GM23338 (cell line): ENCODE data around the gene PPDPF. TPM values are rescaled to one million over a fixed set of nuclear protein-coding genes. Genes with fewer than 3 reads are reported as not detected.

Experiments
- ATAC-seq: fragments of 200-7000 bp; cut with Tn5 transposase; 3 replicates; pipeline ENCODE4 v1.9.1; 2020
- DNase-seq: peaks from one replicate; pipeline ENCODE4 v3.0.0-alpha.2; 2015; ENCODE audit warnings: low spot score
- H2AFZ ChIP-seq: fragments of 200-600 bp; sonication (generic); 2 replicates; pipeline ENCODE4 v1.8.0; 2016; ENCODE audit warnings: antibody characterized with exemption, mild to moderate bottlenecking, moderate library complexity
- H3F3A ChIP-seq: fragments of 200-600 bp; sonication (generic); replicated peaks from 2 replicates; pipeline ENCODE4 v1.8.0; 2017; ENCODE audit warnings: antibody characterized with exemption, mixed run types, low read depth
- H3K27ac ChIP-seq: fragments of 200-600 bp; sonication (generic); 2 replicates; pipeline ENCODE4 v1.6.1; 2016; ENCODE audit warnings: low read depth
- H3K27me3 ChIP-seq: fragments of 200-600 bp; sonication (generic); 2 replicates; pipeline ENCODE4 v1.8.0; 2016; ENCODE audit warnings: mild to moderate bottlenecking, mixed run types, moderate library complexity; ENCODE audit not compliant: insufficient read depth
- H3K36me3 ChIP-seq: fragments of 200-600 bp; sonication (generic); 2 replicates; pipeline ENCODE4 v1.8.0; 2016; ENCODE audit warnings: mild to moderate bottlenecking; ENCODE audit not compliant: insufficient read depth
- H3K4me1 ChIP-seq: fragments of 200-600 bp; sonication (generic); 2 replicates; pipeline ENCODE4 v1.8.0; 2016; ENCODE audit warnings: mild to moderate bottlenecking, moderate library complexity; ENCODE audit not compliant: insufficient read depth
- H3K4me2 ChIP-seq: fragments of 200-600 bp; sonication (generic); 2 replicates; pipeline ENCODE4 v1.7.1; 2017; ENCODE audit warnings: mixed run types
- H3K4me3 ChIP-seq: fragments of 200-600 bp; sonication (generic); 2 replicates; pipeline ENCODE4 v1.6.1; 2016; ENCODE audit warnings: mixed run types
- H3K79me2 ChIP-seq: fragments of 200-600 bp; sonication (generic); replicated peaks from 2 replicates; pipeline ENCODE4 v1.8.0; 2017; ENCODE audit warnings: mild to moderate bottlenecking; ENCODE audit not compliant: insufficient read depth
- H3K9me2 ChIP-seq: fragments of 200-600 bp; sonication (generic); 2 replicates; pipeline ENCODE4 v1.8.0; 2017; ENCODE audit not compliant: insufficient read depth
- H4K20me1 ChIP-seq: fragments of 200-600 bp; sonication (generic); replicated peaks from 2 replicates; pipeline ENCODE4 v1.8.0; 2017; ENCODE audit warnings: mild to moderate bottlenecking; ENCODE audit not compliant: insufficient read depth
- H3K27ac Mint-ChIP-seq: 2 replicates; pipeline ENCODE4 v1.8.0; 2020; ENCODE audit warnings: inconsistent platforms, mild to moderate bottlenecking, moderate library complexity, mixed read lengths
- H3K27me3 Mint-ChIP-seq: 3 replicates; pipeline ENCODE4 v1.8.0; 2022; ENCODE audit warnings: low read depth, mild to moderate bottlenecking, moderate library complexity, mixed read lengths, inconsistent platforms; ENCODE audit not compliant: insufficient read depth, poor library complexity
- H3K36me3 Mint-ChIP-seq: 3 replicates; pipeline ENCODE4 v1.8.0; 2021; ENCODE audit warnings: low read depth, mild to moderate bottlenecking, inconsistent platforms, moderate library complexity, mixed read lengths
- H3K4me1 Mint-ChIP-seq: 3 replicates; pipeline ENCODE4 v1.8.0; 2020; ENCODE audit warnings: mild to moderate bottlenecking, inconsistent platforms, mixed read lengths
- H3K4me3 Mint-ChIP-seq: 3 replicates; pipeline ENCODE4 v1.8.0; 2021; ENCODE audit warnings: moderate library complexity, mild to moderate bottlenecking, inconsistent platforms, mixed read lengths
- H3K9me3 Mint-ChIP-seq: 3 replicates; pipeline ENCODE4 v1.8.0; 2020; ENCODE audit warnings: moderate library complexity, mild to moderate bottlenecking, inconsistent platforms, mixed read lengths
- CREB1 ChIP-seq: fragments of 250-450 bp; sonication (Bioruptor Pico); IDR thresholded peaks from 2 replicates; pipeline ENCODE4 v1.5.0; 2020; ENCODE audit warnings: low read depth, mild to moderate bottlenecking, moderate library complexity
- CTCF ChIP-seq, 2 experiments: fragments of 200-600 bp in 1 of 2; sonication (generic) in 1 of 2; conservative IDR thresholded peaks; 2 replicates each; pipeline versions ENCODE4 v1.5.1 to v1.6.1; 2016 to 2017; ENCODE audit warnings: antibody characterized with exemption in 2 of 2, low read depth in 2 of 2, mild to moderate bottlenecking in 2 of 2, moderate library complexity in 1 of 2
- ETS1 ChIP-seq: IDR thresholded peaks from 2 replicates; pipeline ENCODE4 v1.6.1; 2016; ENCODE audit warnings: antibody characterized with exemption
- EZH2 ChIP-seq: fragments of 200-600 bp; sonication (generic); IDR thresholded peaks from one replicate; pipeline ENCODE4 v1.8.0; 2017; ENCODE audit warnings: antibody characterized with exemption, mild to moderate bottlenecking, low read depth; ENCODE audit not compliant: unreplicated experiment
- EZH2phosphoT487 ChIP-seq: fragments of 200-600 bp; sonication (generic); IDR thresholded peaks from one replicate; pipeline ENCODE4 v1.8.1; 2018; ENCODE audit warnings: antibody characterized with exemption; ENCODE audit not compliant: unreplicated experiment
- JUNB ChIP-seq: IDR thresholded peaks from one replicate; pipeline ENCODE4 v1.6.1; 2016; ENCODE audit warnings: antibody characterized with exemption; ENCODE audit not compliant: unreplicated experiment
- NANOG ChIP-seq: IDR thresholded peaks from 2 replicates; pipeline ENCODE4 v1.6.1; 2016; ENCODE audit warnings: antibody characterized with exemption, borderline replicate concordance
- POLR2AphosphoS5 ChIP-seq: IDR thresholded peaks from 2 replicates; pipeline ENCODE4 v1.6.1; 2016; ENCODE audit warnings: antibody characterized with exemption, low read depth
- REST ChIP-seq: IDR thresholded peaks from one replicate; pipeline ENCODE4 v1.6.1; 2018; ENCODE audit warnings: antibody characterized with exemption; ENCODE audit not compliant: unreplicated experiment
- STAT1 ChIP-seq: IDR thresholded peaks from one replicate; pipeline ENCODE4 v1.6.1; 2016; ENCODE audit warnings: antibody characterized with exemption; ENCODE audit not compliant: unreplicated experiment
- ZNF114 ChIP-seq: fragments of 250-450 bp; sonication (Bioruptor Pico); IDR thresholded peaks from 2 replicates; pipeline ENCODE4 v1.5.0; 2020; ENCODE audit warnings: mild to moderate bottlenecking, moderate library complexity
- ZNF331 ChIP-seq: fragments of 250-450 bp; sonication (Bioruptor Pico); IDR thresholded peaks from 2 replicates; pipeline ENCODE4 v1.5.0; 2020; ENCODE audit warnings: low read depth, mild to moderate bottlenecking, moderate library complexity
- ZNF462 ChIP-seq: fragments of 250-450 bp; sonication (Bioruptor Pico); IDR thresholded peaks from 2 replicates; pipeline ENCODE4 v1.5.0; 2020; ENCODE audit warnings: mild to moderate bottlenecking, moderate library complexity
- polyA plus RNA-seq: library from polyadenylated mRNA; unstranded; fragments of >200 nt; fragmentation: Nextera tagmentation; extraction: Ambion mirVana; gene quantifications from 2 replicates; pipeline ENCODE4 v1.2.1, GENCODE V29; 2016
- total RNA-seq: library from RNA; depleted of rRNA; stranded (reverse); fragments of >200 nt; shearing (Covaris generic); gene quantifications from 2 replicates; pipeline ENCODE4 v1.2.3, GENCODE V29; 2014

PPDPF gene
- total and polyA plus RNA-seq, 2 experiments from 2014 or later: 83.9 to 141 TPM

- peaks cover 9% of the 10 kb centered on the region for H3K27me3 Mint-ChIP-seq
- Histone ChIP-seq H3K27ac (no peak overlapping the region), H3K9me2 (no peaks in the 10 kb centered on the region), H4K20me1 (no peaks in the 10 kb centered on the region), H3F3A (no peaks in the 10 kb centered on the region), H2AFZ (no peak overlapping the region), H3K79me2 (no peaks in the 10 kb centered on the region), H3K4me2 (no peak overlapping the region), H3K4me1 (no peaks in the 10 kb centered on the region), H3K27me3 (no peaks in the 10 kb centered on the region), H3K36me3 (no peaks in the 10 kb centered on the region), H3K4me3 (no peak overlapping the region)
- H3K36me3 Mint-ChIP-seq: peaks cover 4% of the 10 kb centered on the region; the same call in 1 of the 3 replicates
- no peaks in the 10 kb centered on the region; the same call in 2 of the 3 replicates for H3K9me3 Mint-ChIP-seq
- ATAC-seq (no peak), DNase-seq (no peak)
- no peak overlapping the region for H3K27ac Mint-ChIP-seq
- no peak overlapping the region for H3K4me3 Mint-ChIP-seq
- H3K4me1 Mint-ChIP-seq: peaks cover 6% of the 10 kb centered on the region; the same call in 1 of the 3 replicates
- no peak for TF ChIP-seq CREB1 (CRISPR knock-in tag)
- no peak for TF ChIP-seq ETS1
- no peak for TF ChIP-seq ZNF114 (CRISPR knock-in tag)
- TF ChIP-seq NANOG: no peak
- TF ChIP-seq REST: no peak
- TF ChIP-seq ZNF331: no peak
- no peak for TF ChIP-seq EZH2phosphoT487
- no peak for TF ChIP-seq POLR2AphosphoS5
- TF ChIP-seq STAT1: no peak
- no peak for TF ChIP-seq JUNB
- TF ChIP-seq EZH2: no peak
- no peak for TF ChIP-seq ZNF462 (CRISPR knock-in tag)
- no peak for TF ChIP-seq CTCF (conservative IDR thresholded peaks at IDR 0.05; ENCODE audit: low read depth in 2 of 2)
Measured at GRCh38 chr20:63542696-63543095, 22.1 kb downstream of the PPDPF start.
